Sigmoid colon (tissue), 3 donors: ENCODE measurements around the gene ZW10.

Experiments used
- CTCF ChIP-seq, 4 experiments: fragments of 450-650 bp in 3 of 4; fragments of 200-600 bp in 1 of 4; IDR thresholded peaks; one replicate each; pipeline ENCODE4 v1.5.1; 2016 to 2019; ENCODE audit warnings: antibody characterized with exemption in 4 of 4, mild to moderate bottlenecking in 3 of 4, moderate library complexity in 2 of 4
- POLR2A ChIP-seq, 2 donors: fragments of 450-650 bp; IDR thresholded peaks; one replicate each; pipeline ENCODE4 v1.6.1; 2016; ENCODE audit warnings: antibody characterized with exemption in 2 of 2, mild to moderate bottlenecking in 2 of 2, moderate library complexity in 2 of 2

GRCh38 chr11:113771964-113772363, 1.5 kb downstream of the ZW10 start:
- TF ChIP-seq CTCF (IDR thresholded peaks at IDR 0.05) (no peak), POLR2A (IDR thresholded peaks at IDR 0.05) (no peak)
